H1 (cell line): ENCODE measurements around the gene CRISPLD2. TPM values are rescaled to one million over a fixed set of nuclear protein-coding genes. Genes with fewer than 3 reads are reported as not detected.

ENCODE experiments used
- CTCF ChIA-PET: fragments of 300-600 bp; sonication (Branson Sonifier 250); formaldehyde crosslinking; loops from one replicate; lab custom pipeline; 2021; ENCODE audit not compliant: partially characterized antibody; lab: Charles Lee
- POLR2A ChIA-PET: fragments of 300-600 bp; sonication (Branson Sonifier 250); formaldehyde crosslinking; loops from one replicate; lab custom pipeline; 2021; ENCODE audit warnings: inconsistent platforms; ENCODE audit not compliant: partially characterized antibody; lab: Charles Lee
- DNase-seq, 2 experiments: peaks; one replicate each; pipeline versions ENCODE4 v3.0.0 to v3.0.0-alpha.2; 2010 to 2022; ENCODE audit warnings: low spot score in 2 of 2, low read depth in 1 of 2, mixed read lengths in 1 of 2
- FAIRE-seq: peaks from 2 replicates; lab custom pipeline; 2011; peaks lifted over from hg19 to GRCh38; lab: Jason Lieb, UNC
- H2AFZ ChIP-seq: 2 replicates; pipeline ENCODE4 v1.8.1; 2012; ENCODE audit warnings: low read length, inconsistent platforms
- H2AK5ac ChIP-seq: 2 replicates; pipeline ENCODE4 v1.6.1; 2013; ENCODE audit warnings: low read depth, low read length
- H2BK120ac ChIP-seq: replicated peaks from 2 replicates; pipeline ENCODE3; 2013; ENCODE audit warnings: low read depth, low read length, inconsistent platforms
- H2BK12ac ChIP-seq: 2 replicates; pipeline ENCODE4 v1.6.1; 2013; ENCODE audit warnings: low read depth, low read length
- H2BK15ac ChIP-seq: 2 replicates; pipeline ENCODE4 v1.6.1; 2013; ENCODE audit warnings: low read length
- H2BK20ac ChIP-seq: 2 replicates; pipeline ENCODE4 v1.6.1; 2013; ENCODE audit warnings: low read length
- H2BK5ac ChIP-seq: 2 replicates; pipeline ENCODE4 v1.6.1; 2013; ENCODE audit warnings: low read depth, low read length
- H3K14ac ChIP-seq: 2 replicates; pipeline ENCODE4 v1.6.1; 2013; ENCODE audit warnings: inconsistent platforms; ENCODE audit not compliant: insufficient read length
- H3K18ac ChIP-seq: 2 replicates; pipeline ENCODE4 v1.6.1; 2013; ENCODE audit warnings: low read length; ENCODE audit errors: extremely low read depth
- H3K23ac ChIP-seq: 2 replicates; pipeline ENCODE4 v1.6.1; 2013; ENCODE audit warnings: inconsistent platforms; ENCODE audit not compliant: insufficient read length
- H3K23me2 ChIP-seq: 2 replicates; pipeline ENCODE4 v1.6.1; 2013; ENCODE audit warnings: low read depth, low read length
- H3K27ac ChIP-seq: 2 replicates; pipeline ENCODE4 v1.6.1; 2011; ENCODE audit warnings: low read depth, low read length, inconsistent platforms
- H3K27me3 ChIP-seq, 4 experiments: replicated peaks in 1 of 4; 1 replicate in 1 of 4; 2 replicates in 3 of 4; pipeline versions ENCODE4 v1.6.1 to v1.8.1; 2011 to 2013; ENCODE audit warnings: low read length in 3 of 4, mild to moderate bottlenecking in 3 of 4, inconsistent platforms in 2 of 4, mixed read lengths in 2 of 4, moderate library complexity in 1 of 4; ENCODE audit not compliant: control insufficient read depth in 3 of 4, insufficient read depth in 3 of 4; ENCODE audit errors: extremely low read depth in 1 of 4
- H3K36me3 ChIP-seq, 4 experiments: 2 replicates each; pipeline versions ENCODE4 v1.6.1 to v1.8.1; 2011 to 2013; ENCODE audit warnings: mild to moderate bottlenecking in 4 of 4, low read length in 3 of 4, moderate library complexity in 2 of 4, control low read depth in 1 of 4, inconsistent platforms in 1 of 4; ENCODE audit not compliant: insufficient read depth in 4 of 4, control insufficient read depth in 2 of 4
- H3K4ac ChIP-seq: replicated peaks from 2 replicates; pipeline ENCODE3; 2013; ENCODE audit warnings: low read length, low read depth, mixed read lengths, inconsistent platforms; ENCODE audit not compliant: insufficient read length
- H3K4me1 ChIP-seq, 4 experiments: replicated peaks in 1 of 4; 1 replicate in 1 of 4; 2 replicates in 3 of 4; pipeline versions ENCODE4 v1.6.1 to v1.8.1; 2011 to 2013; ENCODE audit warnings: low read length in 3 of 4, inconsistent platforms in 2 of 4, mixed read lengths in 1 of 4; ENCODE audit not compliant: insufficient read depth in 4 of 4, control insufficient read depth in 3 of 4
- H3K4me2 ChIP-seq, 2 experiments: 2 replicates each; pipeline versions ENCODE4 v1.6.1 to v1.8.1; 2011 to 2013; ENCODE audit warnings: low read depth in 2 of 2, low read length in 2 of 2, control low read depth in 1 of 2, inconsistent platforms in 1 of 2, mild to moderate bottlenecking in 1 of 2; ENCODE audit not compliant: insufficient read depth in 1 of 2
- H3K4me3 ChIP-seq, 4 experiments: fragments of 200-600, 300-600 bp in 1 of 4; sonication (generic), shearing (Covaris generic), sonication (Bioruptor Twin) in 1 of 4; 2 replicates each; pipeline versions ENCODE4 v1.5.1 to v1.8.1; 2011 to 2016; ENCODE audit warnings: low read length in 4 of 4, low read depth in 3 of 4, control low read depth in 2 of 4, inconsistent platforms in 2 of 4, mild to moderate bottlenecking in 2 of 4, mixed read lengths in 1 of 4, moderate library complexity in 1 of 4; ENCODE audit not compliant: insufficient read depth in 2 of 4; ENCODE audit errors: extremely low read depth in 1 of 4
- H3K56ac ChIP-seq: replicated peaks from 2 replicates; pipeline ENCODE3; 2013; ENCODE audit warnings: low read depth, mild to moderate bottlenecking, mixed read lengths, low read length, inconsistent platforms; ENCODE audit not compliant: insufficient read length
- H3K79me1 ChIP-seq: 2 replicates; pipeline ENCODE4 v1.6.1; 2013; ENCODE audit warnings: low read depth, low read length, control low read depth
- H3K79me2 ChIP-seq, 2 experiments: 2 replicates each; pipeline versions ENCODE4 v1.6.1 to v1.8.1; 2012 to 2013; ENCODE audit warnings: low read length in 2 of 2, mild to moderate bottlenecking in 2 of 2, inconsistent platforms in 1 of 2; ENCODE audit not compliant: insufficient read depth in 2 of 2, control insufficient read depth in 1 of 2
- H3K9ac ChIP-seq, 4 experiments: replicated peaks in 1 of 4; 1 replicate in 1 of 4; 2 replicates in 3 of 4; pipeline versions ENCODE4 v1.6.1 to v1.8.1; 2011 to 2013; ENCODE audit warnings: low read depth in 3 of 4, low read length in 3 of 4, control low read depth in 2 of 4, mild to moderate bottlenecking in 2 of 4, moderate library complexity in 2 of 4, inconsistent platforms in 1 of 4; ENCODE audit errors: extremely low read depth in 1 of 4
- H3K9me3 ChIP-seq, 2 experiments: 2 replicates each; pipeline versions ENCODE4 v1.6.1 to v1.8.1; 2012 to 2013; ENCODE audit warnings: mild to moderate bottlenecking in 2 of 2, moderate library complexity in 2 of 2, control low read depth in 1 of 2, inconsistent platforms in 1 of 2, low read depth in 1 of 2, low read length in 1 of 2, mixed read lengths in 1 of 2; ENCODE audit not compliant: insufficient read depth in 2 of 2
- H4K20me1 ChIP-seq, 2 experiments: replicated peaks in 1 of 2; 2 replicates each; pipeline versions ENCODE3 to v1.8.1; 2011 to 2013; ENCODE audit warnings: inconsistent platforms in 2 of 2, low read length in 2 of 2, mild to moderate bottlenecking in 1 of 2; ENCODE audit not compliant: insufficient read depth in 2 of 2, control insufficient read depth in 1 of 2
- H4K5ac ChIP-seq: 2 replicates; pipeline ENCODE4 v1.6.1; 2013; ENCODE audit warnings: low read length, low read depth, mixed read lengths, inconsistent platforms; ENCODE audit not compliant: insufficient read length
- H4K8ac ChIP-seq: 2 replicates; pipeline ENCODE4 v1.8.0; 2013; ENCODE audit warnings: mild to moderate bottlenecking, moderate library complexity, low read length, inconsistent platforms; ENCODE audit not compliant: insufficient read depth; ENCODE audit errors: extremely low read depth
- H4K91ac ChIP-seq: replicated peaks from 2 replicates; pipeline ENCODE3; 2013; ENCODE audit warnings: low read length, mixed read lengths, inconsistent platforms; ENCODE audit not compliant: insufficient read length
- ASH2L ChIP-seq: fragments of 200-600, 300-600 bp; sonication (generic); IDR thresholded peaks from one replicate; pipeline ENCODE4 v1.7.1; 2017; ENCODE audit warnings: low read length
- CHD2 ChIP-seq: IDR thresholded peaks from 2 replicates; pipeline ENCODE4 v1.6.1; 2012; ENCODE audit warnings: low read length, improper control_type of control experiment
- EGR1 ChIP-seq: IDR thresholded peaks from 2 replicates; pipeline ENCODE4 v1.6.1; 2011; ENCODE audit warnings: low read depth, low read length, borderline replicate concordance
- EZH2 ChIP-seq: fragments of 200-600 bp; sonication (generic); IDR thresholded peaks from 2 replicates; pipeline ENCODE4 v1.7.1; 2012; ENCODE audit warnings: low read depth, mild to moderate bottlenecking, moderate library complexity, low read length, inconsistent platforms; ENCODE audit not compliant: severe bottlenecking
- GTF2F1 ChIP-seq: IDR thresholded peaks from 2 replicates; pipeline ENCODE4 v1.6.1; 2012; ENCODE audit warnings: low read depth, low read length, improper control_type of control experiment, borderline replicate concordance
- KDM5A ChIP-seq: fragments of 200-600 bp; IDR thresholded peaks from 2 replicates; pipeline ENCODE4 v1.7.1; 2012; ENCODE audit warnings: mild to moderate bottlenecking, low read length, inconsistent platforms, mixed read lengths
- RAD21 ChIP-seq, 2 experiments: IDR thresholded peaks in 1 of 2; conservative IDR thresholded peaks in 1 of 2; 2 replicates each; pipeline ENCODE4 v1.6.1; 2011; ENCODE audit warnings: low read depth in 2 of 2, low read length in 2 of 2, improper control_type of control experiment in 1 of 2, inconsistent platforms in 1 of 2, mild to moderate bottlenecking in 1 of 2, moderate library complexity in 1 of 2
- RFX5 ChIP-seq: IDR thresholded peaks from 2 replicates; pipeline ENCODE4 v1.6.1; 2011; ENCODE audit warnings: low read depth, low read length, improper control_type of control experiment, borderline replicate concordance
- RXRA ChIP-seq: IDR thresholded peaks from 2 replicates; pipeline ENCODE4 v1.6.1; 2011; ENCODE audit warnings: low read depth, mild to moderate bottlenecking, low read length, moderate library complexity; ENCODE audit not compliant: insufficient read depth
- SAP30 ChIP-seq: fragments of 300-600 bp; sonication (generic); IDR thresholded peaks from 2 replicates; pipeline ENCODE4 v1.7.1; 2012; ENCODE audit warnings: low read length, moderate library complexity, mild to moderate bottlenecking, inconsistent platforms; ENCODE audit not compliant: insufficient read depth, insufficient replicate concordance
- SIRT6 ChIP-seq: IDR thresholded peaks from one replicate; pipeline ENCODE4 v1.7.1; 2012; ENCODE audit warnings: low read length, inconsistent platforms
- SUZ12 ChIP-seq: fragments of 200-600 bp; sonication (generic); IDR thresholded peaks from 2 replicates; pipeline ENCODE4 v1.6.1; 2012; ENCODE audit warnings: mild to moderate bottlenecking, inconsistent platforms, low read length, moderate library complexity, mixed read lengths
- TBP ChIP-seq: IDR thresholded peaks from 2 replicates; pipeline ENCODE4 v1.6.1; 2011; ENCODE audit warnings: low read depth, low read length, improper control_type of control experiment
- WGBS, 2 experiments: shearing (Covaris generic) in 1 of 2; methylation state at CpG; one replicate each; pipeline versions ENCODE4 v1.1.6 to v1.1.7; 2013 to 2015; ENCODE audit warnings: low lambda C conversion rate in 2 of 2, mixed read lengths in 2 of 2, inconsistent platforms in 1 of 2, low coverage in 1 of 2, missing lambda C conversion rate in 1 of 2; ENCODE audit not compliant: insufficient replicate concordance in 2 of 2, insufficient coverage in 1 of 2, insufficient read length in 1 of 2; ENCODE audit errors: extremely low coverage in 1 of 2, missing lambda C conversion rate in 1 of 2; 5-methylcytosine and 5-hydroxymethylcytosine counted together
- polyA plus RNA-seq, 7 experiments: library from polyadenylated mRNA; depleted of rRNA in 3 of 7; stranded (reverse) in 5 of 7; unstranded in 2 of 7; fragments of >200 nt in 5 of 7; fragments of 200-250 nt in 2 of 7; gene quantifications; 1 replicate in 5 of 7; 2 replicates in 1 of 7; 4 replicates in 1 of 7; pipeline versions ENCODE4 v1.2.1 to v1.2.3, GENCODE V29; 2011 to 2013; ENCODE audit warnings: missing spikeins in 2 of 7, mixed read lengths in 2 of 7
- total RNA-seq: library from RNA; stranded (reverse); fragmentation: NEBNext Ultra II Directional; extraction: Animal tissue kit (Norgen Biotek cat#: 25700); gene quantifications from 2 replicates; pipeline ENCODE4 v1.2.1, GENCODE V29; 2021
- TF ChIP-seq, protein P1 (sequence below): IDR thresholded peaks from 2 replicates; pipeline ENCODE4 v1.6.1; 2012; ENCODE audit warnings: inconsistent platforms

The CRISPLD2 gene
- total and polyA plus RNA-seq, 2 of the 8 experiments (the other 6 are each of a cell fraction or from before 2014, with no cell fraction given), result 2.7 to 5.1 TPM

DNA sequence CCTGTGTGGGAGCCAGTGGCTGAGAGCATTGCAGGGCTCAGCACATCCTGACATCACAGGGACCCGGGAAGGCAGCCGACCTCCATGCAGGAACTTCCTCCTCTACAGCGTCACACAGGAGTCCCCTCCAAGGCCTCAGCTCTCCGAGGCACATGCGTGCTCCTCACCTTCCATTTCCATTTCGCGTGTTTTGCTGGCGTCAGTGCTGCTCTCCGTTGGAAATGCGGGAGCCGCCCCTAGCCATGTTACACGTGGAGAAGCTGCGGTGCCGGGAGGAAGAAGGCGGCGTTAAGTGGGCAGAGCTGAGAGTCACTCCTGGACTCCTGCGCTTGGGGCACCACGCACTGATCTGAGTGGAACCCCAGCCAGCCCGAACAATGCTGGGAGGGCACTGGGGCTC, 25.2 kb upstream of the CRISPLD2 start:
- Histone ChIP-seq H4K5ac (no peak overlapping the region), H3K4me2 (no peak overlapping the region), H3K14ac (no peak overlapping the region), H3K36me3 (no peaks in the 10 kb centered on the region), H3K27ac (no peak overlapping the region), H3K4ac (no peak overlapping the region), H2BK12ac (0 out of 2 replicates have a peak overlapping the region, but pooled peaks have one; percentile 6), H3K79me1 (no peaks in the 10 kb centered on the region), H4K91ac (no peak overlapping the region), H3K9ac (no peak overlapping the region), H3K18ac (no peak overlapping the region), H2BK15ac (no peak overlapping the region), H3K9me3 (no peaks in the 10 kb centered on the region), H3K23ac (no peak overlapping the region), H3K4me1 (peaks cover 0 to 2% (median 0%) of the 10 kb centered on the region in 4 experiments; a peak in 2 of 7 replicates), H3K4me3 (no peak overlapping the region), H3K79me2 (no peaks in the 10 kb centered on the region), H2AK5ac (no peak overlapping the region), H2BK20ac (no peak overlapping the region), H2BK5ac (no peak overlapping the region), H3K27me3 (no peaks in the 10 kb centered on the region), H2AFZ (no peak overlapping the region), H3K56ac (no peak overlapping the region), H4K20me1 (no peaks in the 10 kb centered on the region), H3K23me2 (no peaks in the 10 kb centered on the region), H4K8ac (no peak overlapping the region), H2BK120ac (no peak overlapping the region)
- ChIA-PET POLR2A (interaction anchor here (1.0 kb wide), 1 partner anchor 14 kb away, joined by 3 read pairs; no protein-coding TSS in a partner anchor), CTCF (interaction anchor here (0.6 to 1.5 kb wide), 4 partner anchors 40 to 1192 kb away, joined by 3 to 5 read pairs (median 4); no protein-coding TSS in a partner anchor)
- WGBS, 2 experiments, result 97% methylated on average over 19 of the region's 19 CpGs; no CpG with 5 or more reads in 1 of the 2 experiments
- DNase-seq, result no peak
- no peak for FAIRE-seq
- no peak for TF ChIP-seq RAD21 (IDR thresholded peaks at IDR 0.05 in 1 of 2, conservative IDR thresholded peaks at IDR 0.05 in 1 of 2; ENCODE audit: low read depth in 2 of 2, low read length in 2 of 2)
- no peak for TF ChIP-seq CHD2
- TF ChIP-seq SAP30, result no peak
- no peak for TF ChIP-seq ASH2L
- no peak for TF ChIP-seq RFX5
- TF ChIP-seq EZH2, result no peak
- TF ChIP-seq SUZ12, result no peak
- no peak for TF ChIP-seq GTF2F1
- no peak for TF ChIP-seq SIRT6
- TF ChIP-seq RXRA, result no peak
- TF ChIP-seq, protein P1, sequence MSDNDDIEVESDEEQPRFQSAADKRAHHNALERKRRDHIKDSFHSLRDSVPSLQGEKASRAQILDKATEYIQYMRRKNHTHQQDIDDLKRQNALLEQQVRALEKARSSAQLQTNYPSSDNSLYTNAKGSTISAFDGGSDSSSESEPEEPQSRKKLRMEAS, result no peak
- no peak for TF ChIP-seq EGR1
- TF ChIP-seq KDM5A, result no peak
- no peak for TF ChIP-seq TBP
